ENCODE measurements around the gene RAB11FIP4. TPM values are rescaled to one million over a fixed set of nuclear protein-coding genes. Genes with fewer than 3 reads are reported as not detected.

RAB11FIP4 gene
- total and polyA plus RNA-seq, 2 donors (not counting 3 experiments of a cell fraction or from before 2014, with no cell fraction given), result 0.08 to 0.38 TPM

GRCh38 chr17:31486351-31487062, 95.0 kb downstream of the RAB11FIP4 start:
- FAIRE-seq, result no peak
- CTCF ChIA-PET, result no interaction called here
- intact Hi-C loops (cut with micrococcal nuclease), result no loop called here

More at GRCh38 chr17:31486351-31487062, 95.0 kb downstream of the RAB11FIP4 start:
- Histone ChIP-seq H3K4me2 (ENCODE audit: insufficient read depth, low read length) (no peak overlapping the region), H2AFZ (ENCODE audit: low read depth, low read length) (no peak overlapping the region), H3K79me2 (ENCODE audit: control insufficient read depth, insufficient read depth, low read length) (no peaks in the 10 kb centered on the region), H3K4me3 (replicated peaks in 1 of 3; ENCODE audit: insufficient read depth in 1 of 3, low read depth in 1 of 3, low read length in 3 of 3) (no peak overlapping the region), H3K27me3 (ENCODE audit: control insufficient read depth in 2 of 2, insufficient read depth in 2 of 2, low read length in 2 of 2) (peaks cover 38 to 48% of the 10 kb centered on the region in 2 experiments), H4K20me1 (replicated peaks; ENCODE audit: control insufficient read depth, extremely low read depth, insufficient read depth, low read length) (no peaks in the 10 kb centered on the region), H3K4me1 (ENCODE audit: control insufficient read depth, extremely low read depth, insufficient read depth, low read length) (no peaks in the 10 kb centered on the region), H3K9ac (replicated peaks; ENCODE audit: extremely low read depth, insufficient read depth, low read length) (no peak overlapping the region), H3K9me3 (replicated peaks; ENCODE audit: control insufficient read depth, insufficient read depth, low read length) (no peaks in the 10 kb centered on the region), H3K9me1 (replicated peaks; ENCODE audit: control insufficient read depth, extremely low read depth, insufficient read depth, low read length) (no peaks in the 10 kb centered on the region), H3K27ac (ENCODE audit: insufficient read depth, low read depth, low read length) (no peak overlapping the region), H3K36me3 (ENCODE audit: control insufficient read depth in 2 of 2, extremely low read depth in 1 of 2, insufficient read depth in 2 of 2, low read length in 2 of 2) (no peaks in the 10 kb centered on the region)
- dilution Hi-C loops (cut with MboI; ENCODE audit: extremely low pct_ligation_motif_present, low sequenced_read_pairs), result no loop called here
- POLR2A ChIA-PET, result no interaction called here
- TF ChIP-seq FOS (IDR thresholded peaks at IDR 0.05; ENCODE audit: borderline replicate concordance, insufficient read depth, low read length) (no peak), GATA2 (IDR thresholded peaks at IDR 0.05; ENCODE audit: insufficient read depth, insufficient read length, low read depth, low read length) (no peak), POLR2A (IDR thresholded peaks at IDR 0.05; ENCODE audit: low read depth, low read length) (no peak), EZH2 (IDR thresholded peaks at IDR 0.05; ENCODE audit: borderline replicate concordance, low read depth, low read length, severe bottlenecking) (no peak), CTCF (IDR thresholded peaks at IDR 0.05; ENCODE audit: extremely low read depth in 1 of 2, insufficient read depth in 1 of 2, low read depth in 1 of 2, low read length in 2 of 2) (no peak), MYC (IDR thresholded peaks at IDR 0.05; ENCODE audit: low read depth, low read length) (no peak), JUN (IDR thresholded peaks at IDR 0.05; ENCODE audit: borderline replicate concordance, insufficient read depth, insufficient read length, low read depth) (no peak), POLR2AphosphoS5 (IDR thresholded peaks at IDR 0.05; ENCODE audit: insufficient read depth, low read depth, low read length) (no peak), MAX (IDR thresholded peaks at IDR 0.05; ENCODE audit: insufficient read depth, insufficient read length) (no peak)
- no peak for DNase-seq (ENCODE audit: low read depth, low spot score)
- no TSS peak for BruUV-seq (replicated peaks)
